ENCODE results near the gene EFCAB8. TPM values are rescaled to one million over a fixed set of nuclear protein-coding genes. Genes with fewer than 3 reads are reported as not detected.

The EFCAB8 gene
- polyA plus RNA-seq, 3 donors from 2014 or later = 0.20 TPM; not detected in 2

GRCh38 chr20:32880635-32881034 is 21.9 kb downstream of the EFCAB8 start:
- Mint-ChIP-seq H3K36me3 (peaks cover 0 to 9% (median 3%) of the 10 kb centered on the region in 3 donors), H3K9me3 (no peaks in the 10 kb centered on the region), H3K27ac (no peak overlapping the region), H3K27me3 (ENCODE audit: low read depth in 3 of 3) (peaks cover 0 to 1% (median 0%) of the 10 kb centered on the region in 3 donors), H3K4me3 (no peak overlapping the region), H3K4me1 (no peaks in the 10 kb centered on the region)
- no peak for DNase-seq

DNA sequence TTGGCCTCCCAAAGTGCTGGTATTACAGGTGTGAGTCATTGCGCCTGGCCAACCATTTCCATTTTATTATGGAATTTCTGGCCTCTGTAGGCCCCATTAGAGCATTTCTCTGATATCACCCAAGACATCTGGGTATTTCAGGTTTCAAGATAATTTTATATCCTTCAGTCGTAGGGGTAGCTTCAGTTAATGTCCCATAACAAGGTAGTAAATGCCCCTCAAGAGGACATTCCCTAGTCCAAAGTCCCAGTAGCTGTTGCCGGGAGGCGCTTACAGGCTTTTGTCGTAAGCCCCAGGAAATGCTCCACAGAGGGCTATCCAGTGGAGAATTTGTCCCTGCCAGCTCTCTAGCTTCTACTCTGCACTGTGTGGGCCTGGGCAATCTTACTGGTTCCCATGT is 24.4 kb downstream of the EFCAB8 start:
- H3K27ac Mint-ChIP-seq = no peak overlapping the region
- DNase-seq = no peak
- H3K4me3 Mint-ChIP-seq = no peak overlapping the region
- no peaks in the 10 kb centered on the region for H3K4me1 Mint-ChIP-seq
- H3K36me3 Mint-ChIP-seq = peaks cover 0 to 6% (median 3%) of the 10 kb centered on the region in 3 donors
- H3K9me3 Mint-ChIP-seq = no peaks in the 10 kb centered on the region
- H3K27me3 Mint-ChIP-seq (ENCODE audit: low read depth in 3 of 3) = peaks cover 0 to 3% (median 2%) of the 10 kb centered on the region in 3 donors

GRCh38 chr20:32885185-32885584 is 26.5 kb downstream of the EFCAB8 start:
- DNase-seq = no peak
- no peak overlapping the region for H3K4me3 Mint-ChIP-seq
- H3K27me3 Mint-ChIP-seq (ENCODE audit: low read depth in 3 of 3) = peaks cover 0 to 3% (median 2%) of the 10 kb centered on the region in 3 donors
- H3K9me3 Mint-ChIP-seq = no peaks in the 10 kb centered on the region
- H3K27ac Mint-ChIP-seq = no peak overlapping the region
- peaks cover 0 to 6% (median 2%) of the 10 kb centered on the region in 3 donors for H3K36me3 Mint-ChIP-seq
- H3K4me1 Mint-ChIP-seq = no peaks in the 10 kb centered on the region

- DNase-seq = no peak
- Mint-ChIP-seq H3K9me3 (no peaks in the 10 kb centered on the region), H3K36me3 (peaks cover 0 to 6% (median 4%) of the 10 kb centered on the region in 3 donors), H3K27me3 (ENCODE audit: low read depth in 3 of 3) (peaks cover 0 to 3% (median 2%) of the 10 kb centered on the region in 3 donors), H3K4me1 (no peaks in the 10 kb centered on the region), H3K4me3 (no peak overlapping the region), H3K27ac (no peak overlapping the region)
These were observed 27.2 kb downstream of the EFCAB8 start for GRCh38 chr20:32885952-32886351.

DNA sequence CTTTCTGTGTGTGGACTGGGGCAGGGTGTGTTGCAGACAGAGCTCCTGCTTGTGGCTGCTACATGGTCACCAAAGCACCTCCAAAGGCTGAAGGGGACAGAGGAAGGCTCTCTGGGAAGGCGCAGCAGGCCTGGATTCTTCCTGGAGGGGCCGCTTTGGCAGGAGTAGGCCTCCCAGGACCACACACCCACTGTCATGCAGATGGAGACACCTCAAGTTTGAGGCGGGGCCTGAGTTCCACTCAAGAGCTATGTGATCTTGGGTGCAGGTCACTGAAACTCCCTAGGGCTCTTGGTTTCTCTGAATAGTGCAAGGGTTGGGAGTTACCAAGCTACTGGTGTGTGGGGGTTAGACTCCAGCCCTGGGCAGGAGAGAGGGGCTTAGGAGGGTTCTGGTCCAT is 27.9 kb downstream of the EFCAB8 start:
- H3K4me1 Mint-ChIP-seq = no peaks in the 10 kb centered on the region
- H3K4me3 Mint-ChIP-seq = no peak overlapping the region
- H3K27me3 Mint-ChIP-seq (ENCODE audit: low read depth in 3 of 3) = peaks cover 0 to 3% (median 2%) of the 10 kb centered on the region in 3 donors
- no peaks in the 10 kb centered on the region for H3K9me3 Mint-ChIP-seq
- H3K36me3 Mint-ChIP-seq = peaks cover 0 to 6% (median 4%) of the 10 kb centered on the region in 3 donors
- no peak overlapping the region for H3K27ac Mint-ChIP-seq
- no peak for DNase-seq

- Mint-ChIP-seq H3K27me3 (ENCODE audit: low read depth in 3 of 3) (peaks cover 0 to 3% (median 2%) of the 10 kb centered on the region in 3 donors), H3K4me3 (no peak overlapping the region), H3K27ac (no peak overlapping the region), H3K36me3 (peaks cover 0 to 6% (median 4%) of the 10 kb centered on the region in 3 donors), H3K9me3 (no peaks in the 10 kb centered on the region), H3K4me1 (no peaks in the 10 kb centered on the region)
- DNase-seq = no peak
These were observed 28.8 kb downstream of the EFCAB8 start for GRCh38 chr20:32887492-32887891.

DNA sequence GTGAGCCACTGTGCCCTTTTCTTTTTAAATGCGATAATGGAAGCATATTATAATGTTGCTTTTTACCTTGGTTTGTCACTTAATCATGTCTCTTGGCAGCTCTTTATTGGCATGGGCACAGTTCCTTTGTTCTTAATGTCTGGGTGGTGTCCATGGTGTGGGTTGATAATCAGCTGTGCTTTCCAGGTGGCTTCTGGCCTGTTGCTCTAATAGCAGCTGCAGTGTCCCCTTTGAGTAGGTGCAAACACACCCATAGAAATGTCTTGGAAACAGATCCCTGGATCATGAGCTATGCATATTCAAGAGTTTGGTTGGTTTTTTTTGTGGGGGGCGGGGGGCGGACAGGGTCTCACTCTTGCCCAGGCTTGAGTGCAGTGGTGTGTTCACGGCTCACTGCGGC is 29.9 kb downstream of the EFCAB8 start:
- Mint-ChIP-seq H3K4me1 (no peaks in the 10 kb centered on the region), H3K27ac (no peak overlapping the region), H3K27me3 (ENCODE audit: low read depth in 3 of 3) (peaks cover 0 to 3% (median 2%) of the 10 kb centered on the region in 3 donors), H3K4me3 (no peak overlapping the region), H3K36me3 (peaks cover 0 to 4% (median 3%) of the 10 kb centered on the region in 3 donors), H3K9me3 (no peaks in the 10 kb centered on the region)
- no peak for DNase-seq

DNA sequence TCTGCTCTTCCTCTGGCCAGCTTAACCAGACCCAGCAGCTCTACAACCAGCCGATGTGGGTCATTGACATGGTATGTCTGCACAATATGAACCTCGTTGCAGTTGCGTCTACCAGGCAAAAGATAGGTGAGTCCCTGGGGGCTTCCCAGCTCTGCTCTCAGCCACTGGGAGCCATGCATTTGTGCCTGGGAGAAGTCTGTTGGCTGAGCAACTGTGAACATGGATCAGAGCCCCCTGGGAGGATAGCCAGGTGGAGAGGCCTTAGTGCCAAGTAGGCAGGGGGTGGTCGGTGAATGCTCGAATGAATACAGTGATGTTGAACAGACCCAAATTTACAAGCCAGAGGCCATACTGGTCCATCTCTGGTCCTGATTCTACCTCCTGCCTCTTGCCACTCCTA is 30.6 kb downstream of the EFCAB8 start:
- no peaks in the 10 kb centered on the region for H3K9me3 Mint-ChIP-seq
- DNase-seq = no peak
- H3K4me1 Mint-ChIP-seq = no peaks in the 10 kb centered on the region
- H3K4me3 Mint-ChIP-seq = no peak overlapping the region
- no peak overlapping the region for H3K27ac Mint-ChIP-seq
- H3K27me3 Mint-ChIP-seq (ENCODE audit: low read depth in 3 of 3) = peaks cover 0 to 3% (median 2%) of the 10 kb centered on the region in 3 donors
- peaks cover 0 to 4% (median 3%) of the 10 kb centered on the region in 3 donors for H3K36me3 Mint-ChIP-seq

DNA sequence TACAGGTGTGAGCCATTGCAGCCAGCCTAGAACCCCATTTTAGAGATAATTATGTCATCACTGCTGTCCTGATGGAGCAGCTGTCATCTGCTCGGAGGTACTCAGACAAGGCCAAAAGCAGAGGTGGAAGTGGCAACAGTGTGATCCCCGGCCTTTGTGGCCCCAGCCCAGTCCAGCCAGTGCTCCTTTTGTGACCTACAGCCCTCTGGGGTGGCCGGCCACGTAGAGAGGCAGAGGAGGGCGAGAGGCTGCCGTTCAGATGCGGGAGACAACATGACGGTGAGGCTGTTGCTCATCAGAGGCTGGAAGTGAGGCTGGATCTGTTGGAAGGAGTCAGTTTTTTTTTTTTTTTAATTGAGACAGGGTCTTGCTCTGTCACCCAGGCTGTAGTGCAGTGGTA is 32.8 kb downstream of the EFCAB8 start:
- peaks cover 0 to 4% (median 3%) of the 10 kb centered on the region in 3 donors for H3K36me3 Mint-ChIP-seq
- H3K27ac Mint-ChIP-seq = no peak overlapping the region

GRCh38 chr20:32891926-32892660 is 33.4 kb downstream of the EFCAB8 start:
- Mint-ChIP-seq H3K27me3 (ENCODE audit: low read depth in 3 of 3) (peaks cover 0 to 3% (median 2%) of the 10 kb centered on the region in 3 donors), H3K4me3 (no peak overlapping the region), H3K9me3 (no peaks in the 10 kb centered on the region), H3K36me3 (peaks cover 0 to 4% (median 3%) of the 10 kb centered on the region in 3 donors), H3K4me1 (peaks cover 4 to 7% of the 10 kb centered on the region in 2 donors), H3K27ac (no peak overlapping the region)
- no peak for DNase-seq

More for the DNA sequence above, 32.8 kb downstream of the EFCAB8 start:
- DNase-seq = no peak
- no peak overlapping the region for H3K4me3 Mint-ChIP-seq
- H3K9me3 Mint-ChIP-seq = no peaks in the 10 kb centered on the region
- peaks cover 0 to 3% (median 2%) of the 10 kb centered on the region in 3 donors for H3K27me3 Mint-ChIP-seq (ENCODE audit: low read depth in 3 of 3)
- H3K4me1 Mint-ChIP-seq = peaks cover under 1 to 1% of the 10 kb centered on the region in 2 donors

- Mint-ChIP-seq H3K9me3 (no peaks in the 10 kb centered on the region), H3K4me1 (peaks cover 5 to 8% of the 10 kb centered on the region in 2 donors), H3K27ac (no peak overlapping the region), H3K27me3 (ENCODE audit: low read depth in 3 of 3) (peaks cover 0 to 1% (median 0%) of the 10 kb centered on the region in 3 donors), H3K4me3 (no peak overlapping the region), H3K36me3 (peaks cover 0 to 9% (median 3%) of the 10 kb centered on the region in 3 donors)
- no peak for DNase-seq
These were observed 34.7 kb downstream of the EFCAB8 start for GRCh38 chr20:32893263-32894025.

DNA sequence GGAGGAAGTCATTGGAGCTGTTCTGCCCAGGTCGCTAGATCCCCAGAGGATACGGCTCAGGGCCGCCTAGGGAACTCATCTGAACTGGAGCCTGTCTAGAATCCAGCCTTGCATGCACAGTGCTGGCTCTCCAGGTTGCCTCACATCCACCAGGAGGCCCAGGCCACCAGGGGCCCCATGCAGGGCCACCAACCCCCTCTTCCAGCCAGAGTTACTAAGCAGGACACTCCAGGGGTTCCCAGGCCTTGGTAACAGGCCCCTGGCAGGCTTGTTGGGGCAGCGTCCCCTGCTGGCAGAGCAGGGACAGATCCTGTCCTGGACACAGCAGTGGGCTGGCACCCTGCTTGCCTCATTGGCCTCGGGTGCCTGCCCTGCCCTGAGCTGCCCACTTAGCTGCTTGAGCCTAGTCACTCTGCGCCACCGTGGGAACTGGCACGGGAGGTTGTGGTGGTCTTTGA is 35.3 kb downstream of the EFCAB8 start:
- H3K9me3 Mint-ChIP-seq = no peaks in the 10 kb centered on the region
- DNase-seq = no peak
- H3K27me3 Mint-ChIP-seq (ENCODE audit: low read depth in 3 of 3) = peaks cover 0 to 1% (median 0%) of the 10 kb centered on the region in 3 donors
- H3K27ac Mint-ChIP-seq = no peak overlapping the region
- peaks cover 5 to 8% of the 10 kb centered on the region in 2 donors for H3K4me1 Mint-ChIP-seq
- peaks cover 0 to 9% (median 3%) of the 10 kb centered on the region in 3 donors for H3K36me3 Mint-ChIP-seq
- no peak overlapping the region for H3K4me3 Mint-ChIP-seq

GRCh38 chr20:32894711-32895355 is 36.1 kb downstream of the EFCAB8 start:
- Mint-ChIP-seq H3K9me3 (no peaks in the 10 kb centered on the region), H3K27me3 (ENCODE audit: low read depth in 3 of 3) (peaks cover 0 to 1% (median 0%) of the 10 kb centered on the region in 3 donors), H3K27ac (no peak overlapping the region), H3K4me1 (peaks cover 5 to 8% of the 10 kb centered on the region in 2 donors), H3K36me3 (peaks cover 0 to 9% (median 3%) of the 10 kb centered on the region in 3 donors), H3K4me3 (no peak overlapping the region)
- DNase-seq = no peak

Measured in immature natural killer cell (primary cell).